Brain microvascular endothelial cell (primary cell): ENCODE data around the gene STRA6.

Experiments
- DNase-seq: peaks from one replicate; pipeline ENCODE4 v3.0.0-alpha.2; 2020
- H3K27ac ChIP-seq: fragments of 250-450 bp; sonication (Bioruptor Pico); 2 replicates; pipeline ENCODE4 v1.5.1; 2020; ENCODE audit warnings: mild to moderate bottlenecking, moderate library complexity
- H3K27me3 ChIP-seq: fragments of 250-450 bp; sonication (Bioruptor Pico); replicated peaks from 2 replicates; pipeline ENCODE4 v1.5.1; 2020; ENCODE audit warnings: mild to moderate bottlenecking
- H3K36me3 ChIP-seq: fragments of 250-450 bp; sonication (Bioruptor Pico); replicated peaks from 2 replicates; pipeline ENCODE4 v1.5.1; 2020; ENCODE audit warnings: mild to moderate bottlenecking
- H3K4me3 ChIP-seq: 2 replicates; pipeline ENCODE4 v1.5.1; 2011; ENCODE audit warnings: low read depth, mild to moderate bottlenecking, control low read depth, low read length, moderate library complexity
- in situ Hi-C: cut with HindIII; loops from 2 replicates; pipeline ENCODE4 v1.10.0; 2017; ENCODE audit warnings: low sequenced_read_pairs, low pct_ligation_motif_present
- TF ChIP-seq, protein P1 (sequence below): IDR thresholded peaks from 2 replicates; pipeline ENCODE4 v1.5.1; 2011; ENCODE audit warnings: low read depth, mild to moderate bottlenecking, moderate library complexity, low read length, control low read depth, inconsistent platforms; ENCODE audit errors: missing control alignments

The STRA6 gene

DNA sequence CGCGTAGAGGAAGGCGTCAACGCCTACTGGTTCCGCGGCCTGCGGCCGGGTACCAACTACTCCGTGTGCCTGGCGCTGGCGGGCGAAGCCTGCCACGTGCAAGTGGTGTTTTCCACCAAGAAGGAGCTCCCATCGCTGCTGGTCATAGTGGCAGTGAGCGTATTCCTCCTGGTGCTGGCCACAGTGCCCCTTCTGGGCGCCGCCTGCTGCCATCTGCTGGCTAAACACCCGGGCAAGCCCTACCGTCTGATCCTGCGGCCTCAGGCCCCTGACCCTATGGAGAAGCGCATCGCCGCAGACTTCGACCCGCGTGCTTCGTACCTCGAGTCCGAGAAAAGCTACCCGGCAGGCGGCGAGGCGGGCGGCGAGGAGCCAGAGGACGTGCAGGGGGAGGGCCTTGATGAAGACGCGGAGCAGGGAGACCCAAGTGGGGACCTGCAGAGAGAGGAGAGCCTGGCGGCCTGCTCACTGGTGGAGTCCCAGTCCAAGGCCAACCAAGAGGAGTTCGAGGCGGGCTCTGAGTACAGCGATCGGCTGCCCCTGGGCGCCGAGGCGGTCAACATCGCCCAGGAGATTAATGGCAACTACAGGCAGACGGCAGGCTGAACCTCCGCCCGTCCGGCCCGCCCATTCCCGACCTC lies 68.1 kb downstream of the STRA6 start:
- no peak for DNase-seq
- in situ Hi-C loops: no loop called here

DNA sequence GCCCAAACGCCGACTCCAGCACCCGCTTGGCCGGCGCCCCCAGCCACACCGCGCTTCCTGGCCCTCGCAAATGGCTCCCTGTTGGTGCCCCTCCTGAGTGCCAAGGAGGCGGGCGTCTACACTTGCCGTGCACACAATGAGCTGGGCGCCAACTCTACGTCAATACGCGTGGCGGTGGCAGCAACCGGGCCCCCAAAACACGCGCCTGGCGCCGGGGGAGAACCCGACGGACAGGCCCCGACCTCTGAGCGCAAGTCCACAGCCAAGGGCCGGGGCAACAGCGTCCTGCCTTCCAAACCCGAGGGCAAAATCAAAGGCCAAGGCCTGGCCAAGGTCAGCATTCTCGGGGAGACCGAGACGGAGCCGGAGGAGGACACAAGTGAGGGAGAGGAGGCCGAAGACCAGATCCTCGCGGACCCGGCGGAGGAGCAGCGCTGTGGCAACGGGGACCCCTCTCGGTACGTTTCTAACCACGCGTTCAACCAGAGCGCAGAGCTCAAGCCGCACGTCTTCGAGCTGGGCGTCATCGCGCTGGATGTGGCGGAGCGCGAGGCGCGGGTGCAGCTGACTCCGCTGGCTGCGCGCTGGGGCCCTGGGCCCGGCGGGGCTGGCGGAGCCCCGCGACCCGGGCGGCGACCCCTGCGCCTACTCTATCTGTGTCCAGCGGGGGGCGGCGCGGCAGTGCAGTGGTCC lies 68.7 kb downstream of the STRA6 start:
- in situ Hi-C loops: no loop called here
- Histone ChIP-seq H3K27ac (no peak overlapping the region), H3K36me3 (no peaks in the 10 kb centered on the region), H3K27me3 (peaks cover 61% of the 10 kb centered on the region), H3K4me3 (no peak overlapping the region)
- DNase-seq: no peak
- TF ChIP-seq, protein P1, sequence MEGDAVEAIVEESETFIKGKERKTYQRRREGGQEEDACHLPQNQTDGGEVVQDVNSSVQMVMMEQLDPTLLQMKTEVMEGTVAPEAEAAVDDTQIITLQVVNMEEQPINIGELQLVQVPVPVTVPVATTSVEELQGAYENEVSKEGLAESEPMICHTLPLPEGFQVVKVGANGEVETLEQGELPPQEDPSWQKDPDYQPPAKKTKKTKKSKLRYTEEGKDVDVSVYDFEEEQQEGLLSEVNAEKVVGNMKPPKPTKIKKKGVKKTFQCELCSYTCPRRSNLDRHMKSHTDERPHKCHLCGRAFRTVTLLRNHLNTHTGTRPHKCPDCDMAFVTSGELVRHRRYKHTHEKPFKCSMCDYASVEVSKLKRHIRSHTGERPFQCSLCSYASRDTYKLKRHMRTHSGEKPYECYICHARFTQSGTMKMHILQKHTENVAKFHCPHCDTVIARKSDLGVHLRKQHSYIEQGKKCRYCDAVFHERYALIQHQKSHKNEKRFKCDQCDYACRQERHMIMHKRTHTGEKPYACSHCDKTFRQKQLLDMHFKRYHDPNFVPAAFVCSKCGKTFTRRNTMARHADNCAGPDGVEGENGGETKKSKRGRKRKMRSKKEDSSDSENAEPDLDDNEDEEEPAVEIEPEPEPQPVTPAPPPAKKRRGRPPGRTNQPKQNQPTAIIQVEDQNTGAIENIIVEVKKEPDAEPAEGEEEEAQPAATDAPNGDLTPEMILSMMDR: no peak

More for the DNA sequence above, 68.1 kb downstream of the STRA6 start:
- H3K4me3 ChIP-seq: no peak overlapping the region
- no peaks in the 10 kb centered on the region for H3K36me3 ChIP-seq
- TF ChIP-seq, protein P1: peak; percentile 74
- peaks cover 54% of the 10 kb centered on the region for H3K27me3 ChIP-seq
- no peak overlapping the region for H3K27ac ChIP-seq

DNA sequence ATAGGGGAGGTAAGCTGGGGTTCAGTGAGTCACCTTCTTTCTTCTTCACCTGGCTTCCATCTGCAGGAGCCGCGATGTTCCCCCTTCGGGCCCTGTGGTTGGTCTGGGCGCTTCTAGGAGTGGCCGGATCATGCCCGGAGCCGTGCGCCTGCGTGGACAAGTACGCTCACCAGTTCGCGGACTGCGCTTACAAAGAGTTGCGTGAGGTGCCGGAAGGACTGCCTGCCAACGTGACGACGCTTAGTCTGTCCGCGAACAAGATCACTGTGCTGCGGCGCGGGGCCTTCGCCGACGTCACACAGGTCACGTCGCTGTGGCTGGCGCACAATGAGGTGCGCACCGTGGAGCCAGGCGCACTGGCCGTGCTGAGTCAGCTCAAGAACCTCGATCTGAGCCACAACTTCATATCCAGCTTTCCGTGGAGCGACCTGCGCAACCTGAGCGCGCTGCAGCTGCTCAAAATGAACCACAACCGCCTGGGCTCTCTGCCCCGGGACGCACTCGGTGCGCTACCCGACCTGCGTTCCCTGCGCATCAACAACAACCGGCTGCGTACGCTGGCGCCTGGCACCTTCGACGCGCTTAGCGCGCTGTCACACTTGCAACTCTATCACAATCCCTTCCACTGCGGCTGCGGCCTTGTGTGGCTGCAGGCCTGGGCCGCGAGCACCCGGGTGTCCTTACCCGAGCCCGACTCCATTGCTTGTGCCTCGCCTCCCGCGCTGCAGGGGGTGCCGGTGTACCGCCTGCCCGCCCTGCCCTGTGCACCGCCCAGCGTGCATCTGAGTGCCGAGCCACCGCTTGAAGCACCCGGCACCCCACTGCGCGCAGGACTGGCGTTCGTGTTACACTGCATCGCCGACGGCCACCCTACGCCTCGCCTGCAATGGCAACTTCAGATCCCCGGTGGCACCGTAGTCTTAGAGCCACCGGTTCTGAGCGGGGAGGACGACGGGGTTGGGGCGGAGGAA lies 69.6 kb downstream of the STRA6 start:
- no peak overlapping the region for H3K4me3 ChIP-seq
- H3K36me3 ChIP-seq: no peaks in the 10 kb centered on the region
- TF ChIP-seq, protein P1: peak; percentile 20
- in situ Hi-C loops: no loop called here
- no peak for DNase-seq
- H3K27me3 ChIP-seq: peaks cover 68% of the 10 kb centered on the region
- no peak overlapping the region for H3K27ac ChIP-seq

DNA sequence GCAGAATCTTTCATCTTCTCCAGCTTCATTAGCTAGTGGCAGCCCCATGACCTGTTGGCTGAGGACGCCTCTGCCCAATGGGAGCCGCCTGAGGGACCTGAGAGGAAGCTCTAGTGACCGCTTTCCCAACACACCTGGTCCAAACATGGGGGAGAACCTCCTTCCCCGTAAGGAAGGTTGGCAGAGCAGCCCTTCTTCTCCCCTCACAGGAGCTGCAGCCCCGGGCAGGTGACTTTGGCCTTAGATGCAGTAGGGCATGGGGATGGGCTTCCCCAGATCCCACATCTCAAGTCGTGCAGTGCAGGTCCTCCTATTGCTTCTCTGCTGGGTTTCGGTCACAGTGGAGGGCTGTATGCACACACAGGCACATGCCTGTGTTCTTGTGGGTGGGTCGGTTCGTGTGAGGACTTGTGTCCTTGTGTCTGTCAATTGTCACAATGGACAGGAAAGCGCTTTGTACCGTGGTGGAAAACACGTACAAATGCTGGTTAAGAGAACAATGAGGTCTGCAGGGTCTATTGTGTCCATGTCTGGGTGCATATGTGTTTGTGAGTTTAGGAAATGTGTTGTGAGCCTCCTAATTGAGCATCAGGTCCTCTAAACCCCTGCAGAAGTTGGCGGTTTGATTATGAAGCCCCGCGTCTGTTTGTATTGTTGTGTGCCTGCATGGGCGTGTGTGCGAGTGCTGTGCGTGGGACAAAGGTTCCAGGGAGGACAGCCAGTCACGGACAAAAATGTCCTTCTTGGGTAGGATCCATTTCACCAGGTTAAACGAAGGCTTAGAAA lies 70.8 kb downstream of the STRA6 start:
- no peaks in the 10 kb centered on the region for H3K36me3 ChIP-seq
- peaks cover 69% of the 10 kb centered on the region for H3K27me3 ChIP-seq
- in situ Hi-C loops: no loop called here
- DNase-seq: no peak
- TF ChIP-seq, protein P1: no peak
- H3K27ac ChIP-seq: no peak overlapping the region
- H3K4me3 ChIP-seq: no peak overlapping the region

DNA sequence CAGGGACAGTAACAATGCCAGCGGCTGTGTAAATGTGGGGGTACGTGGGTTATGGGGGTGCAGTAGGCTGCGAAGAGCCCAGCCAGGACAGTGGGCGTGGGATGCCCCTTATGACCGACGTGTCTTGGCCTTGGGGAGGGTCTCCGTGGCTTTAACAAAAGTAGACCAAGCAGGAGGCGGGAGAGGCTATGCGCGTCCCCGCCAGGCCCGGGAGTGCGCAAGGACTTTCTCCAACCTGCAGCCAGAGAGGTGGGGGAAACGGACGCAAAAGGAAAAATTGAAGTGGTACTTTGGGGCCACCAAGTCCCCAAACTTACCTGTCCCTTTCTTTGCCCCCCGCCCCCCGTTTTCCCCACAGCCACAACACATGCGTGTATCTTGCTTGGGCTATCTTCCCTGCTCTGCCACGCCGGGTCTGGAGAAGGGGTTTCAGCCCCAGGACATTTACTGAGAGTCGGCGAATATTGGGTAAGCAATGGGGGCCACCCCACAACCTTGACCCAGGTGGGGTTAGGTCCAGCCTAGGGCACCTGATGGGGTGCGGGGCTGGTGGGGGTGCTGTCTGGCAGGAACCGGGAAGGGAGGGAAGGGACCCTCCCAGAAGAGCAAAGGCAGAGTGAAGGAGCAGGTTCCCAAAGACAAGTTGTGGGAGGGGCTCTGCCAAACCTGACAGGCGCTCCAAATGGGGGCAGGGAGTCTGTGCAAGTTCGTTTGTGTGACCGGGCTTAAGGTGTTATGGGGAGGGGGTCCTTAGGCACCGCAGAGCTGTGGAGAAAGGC lies 71.5 kb downstream of the STRA6 start:
- peaks cover 69% of the 10 kb centered on the region for H3K27me3 ChIP-seq
- in situ Hi-C loops: no loop called here
- TF ChIP-seq, protein P1: no peak

More for the DNA sequence above, 71.5 kb downstream of the STRA6 start:
- no peak overlapping the region for H3K27ac ChIP-seq
- no peak for DNase-seq
- H3K36me3 ChIP-seq: no peaks in the 10 kb centered on the region
- no peak overlapping the region for H3K4me3 ChIP-seq
